GOT3 (cell line): Measurements from ENCODE around the gene PDZRN4.
"Not testable (repeated sequence)": the region's sequence is repeated elsewhere in the genome, so short reads cannot be mapped to it uniquely, and the experiment has no call there.

Source experiments
- DNase-seq: peaks from one replicate; lab custom pipeline; 2025; ENCODE audit warnings: mixed read lengths; lab: John Stamatoyannopoulos, UW

Gene PDZRN4

GRCh38 chr12:41213648-41214047 is 25.5 kb downstream of the PDZRN4 start:
- DNase-seq = no peak

- no peak for DNase-seq
These were observed 29.6 kb downstream of the PDZRN4 start for GRCh38 chr12:41217727-41218126.

- DNase-seq = no peak
These were observed 32.8 kb downstream of the PDZRN4 start for GRCh38 chr12:41220931-41221330.

GRCh38 chr12:41221491-41221890 is 33.4 kb downstream of the PDZRN4 start:
- DNase-seq = no peak

GRCh38 chr12:41223600-41223999 is 35.5 kb downstream of the PDZRN4 start:
- DNase-seq = no peak

- DNase-seq = no peak
These were observed 35.9 kb downstream of the PDZRN4 start for GRCh38 chr12:41224066-41224465.

GRCh38 chr12:41225179-41225578 is 37.1 kb downstream of the PDZRN4 start:
- DNase-seq = no peak

- DNase-seq = no peak
These were observed 40.1 kb downstream of the PDZRN4 start for GRCh38 chr12:41228066-41228820.

GRCh38 chr12:41230756-41231155 is 42.6 kb downstream of the PDZRN4 start:
- DNase-seq = no peak

- DNase-seq = no peak
These were observed 46.6 kb downstream of the PDZRN4 start for GRCh38 chr12:41234692-41235091.

GRCh38 chr12:41242603-41243002 is 54.5 kb downstream of the PDZRN4 start:
- DNase-seq = no peak

GRCh38 chr12:41248391-41248790 is 60.3 kb downstream of the PDZRN4 start:
- no peak for DNase-seq

GRCh38 chr12:41250748-41251147 is 62.6 kb downstream of the PDZRN4 start:
- DNase-seq = no peak

- no peak for DNase-seq
These were observed 66.1 kb downstream of the PDZRN4 start for GRCh38 chr12:41254004-41254914.

GRCh38 chr12:41263196-41263595 is 75.1 kb downstream of the PDZRN4 start:
- DNase-seq = not testable (repeated sequence)

GRCh38 chr12:41264281-41264680 is 76.2 kb downstream of the PDZRN4 start:
- no peak for DNase-seq

GRCh38 chr12:41269056-41269455 is 80.9 kb downstream of the PDZRN4 start:
- DNase-seq = no peak

GRCh38 chr12:41271489-41271888 is 83.4 kb downstream of the PDZRN4 start:
- DNase-seq = no peak

- no peak for DNase-seq
These were observed 86.5 kb downstream of the PDZRN4 start for GRCh38 chr12:41274643-41275042.

GRCh38 chr12:41277100-41277945 is 89.2 kb downstream of the PDZRN4 start:
- no peak for DNase-seq

GRCh38 chr12:41277946-41278267 is 89.8 kb downstream of the PDZRN4 start:
- no peak for DNase-seq
